ENCODE results near the gene NCAPD2.

The NCAPD2 gene

DNA sequence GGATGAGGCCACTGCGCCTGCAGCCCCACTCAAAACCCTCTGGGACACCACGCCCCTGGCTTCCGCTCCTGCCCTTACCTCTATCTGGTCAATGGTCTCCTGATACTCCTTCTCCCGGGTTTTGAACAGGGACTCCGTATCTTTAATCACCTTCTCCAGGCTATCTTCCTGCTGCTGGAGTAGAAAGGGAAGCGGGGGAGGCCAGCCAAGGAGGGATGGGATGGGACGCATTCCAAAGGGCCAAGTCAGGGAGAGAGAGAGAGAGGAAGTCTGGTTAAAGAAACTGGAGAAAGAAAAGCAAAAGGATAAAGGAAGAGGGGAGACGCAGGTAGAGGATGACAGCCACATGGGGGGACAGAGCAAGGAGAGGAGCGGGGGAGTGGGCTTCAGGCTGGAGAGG is 54.1 kb downstream of the NCAPD2 start:
- no peak for TF ChIP-seq TEAD4 (IDR thresholded peaks at IDR 0.05)
- TF ChIP-seq YY1 (IDR thresholded peaks at IDR 0.05; ENCODE audit: low read depth): no peak
- TF ChIP-seq TAF1 (IDR thresholded peaks at IDR 0.05; ENCODE audit: low read depth): no peak
- TF ChIP-seq FOXM1 (IDR thresholded peaks at IDR 0.05; ENCODE audit: borderline replicate concordance, low read depth): no peak
- TF ChIP-seq RAD21 (IDR thresholded peaks at IDR 0.05; ENCODE audit: low read depth): no peak
- TF ChIP-seq, protein P1, sequence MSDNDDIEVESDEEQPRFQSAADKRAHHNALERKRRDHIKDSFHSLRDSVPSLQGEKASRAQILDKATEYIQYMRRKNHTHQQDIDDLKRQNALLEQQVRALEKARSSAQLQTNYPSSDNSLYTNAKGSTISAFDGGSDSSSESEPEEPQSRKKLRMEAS (IDR thresholded peaks at IDR 0.05): no peak
- no peak for TF ChIP-seq ZBTB7A (IDR thresholded peaks at IDR 0.05; ENCODE audit: low read depth)
- TF ChIP-seq, protein P2, sequence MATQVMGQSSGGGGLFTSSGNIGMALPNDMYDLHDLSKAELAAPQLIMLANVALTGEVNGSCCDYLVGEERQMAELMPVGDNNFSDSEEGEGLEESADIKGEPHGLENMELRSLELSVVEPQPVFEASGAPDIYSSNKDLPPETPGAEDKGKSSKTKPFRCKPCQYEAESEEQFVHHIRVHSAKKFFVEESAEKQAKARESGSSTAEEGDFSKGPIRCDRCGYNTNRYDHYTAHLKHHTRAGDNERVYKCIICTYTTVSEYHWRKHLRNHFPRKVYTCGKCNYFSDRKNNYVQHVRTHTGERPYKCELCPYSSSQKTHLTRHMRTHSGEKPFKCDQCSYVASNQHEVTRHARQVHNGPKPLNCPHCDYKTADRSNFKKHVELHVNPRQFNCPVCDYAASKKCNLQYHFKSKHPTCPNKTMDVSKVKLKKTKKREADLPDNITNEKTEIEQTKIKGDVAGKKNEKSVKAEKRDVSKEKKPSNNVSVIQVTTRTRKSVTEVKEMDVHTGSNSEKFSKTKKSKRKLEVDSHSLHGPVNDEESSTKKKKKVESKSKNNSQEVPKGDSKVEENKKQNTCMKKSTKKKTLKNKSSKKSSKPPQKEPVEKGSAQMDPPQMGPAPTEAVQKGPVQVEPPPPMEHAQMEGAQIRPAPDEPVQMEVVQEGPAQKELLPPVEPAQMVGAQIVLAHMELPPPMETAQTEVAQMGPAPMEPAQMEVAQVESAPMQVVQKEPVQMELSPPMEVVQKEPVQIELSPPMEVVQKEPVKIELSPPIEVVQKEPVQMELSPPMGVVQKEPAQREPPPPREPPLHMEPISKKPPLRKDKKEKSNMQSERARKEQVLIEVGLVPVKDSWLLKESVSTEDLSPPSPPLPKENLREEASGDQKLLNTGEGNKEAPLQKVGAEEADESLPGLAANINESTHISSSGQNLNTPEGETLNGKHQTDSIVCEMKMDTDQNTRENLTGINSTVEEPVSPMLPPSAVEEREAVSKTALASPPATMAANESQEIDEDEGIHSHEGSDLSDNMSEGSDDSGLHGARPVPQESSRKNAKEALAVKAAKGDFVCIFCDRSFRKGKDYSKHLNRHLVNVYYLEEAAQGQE (IDR thresholded peaks at IDR 0.05; ENCODE audit: low read depth): no peak
- TF ChIP-seq TCF12 (IDR thresholded peaks at IDR 0.05; ENCODE audit: low read depth): no peak
- TF ChIP-seq CREB1 (IDR thresholded peaks at IDR 0.05; ENCODE audit: low read depth): no peak
- TF ChIP-seq, protein P3, sequence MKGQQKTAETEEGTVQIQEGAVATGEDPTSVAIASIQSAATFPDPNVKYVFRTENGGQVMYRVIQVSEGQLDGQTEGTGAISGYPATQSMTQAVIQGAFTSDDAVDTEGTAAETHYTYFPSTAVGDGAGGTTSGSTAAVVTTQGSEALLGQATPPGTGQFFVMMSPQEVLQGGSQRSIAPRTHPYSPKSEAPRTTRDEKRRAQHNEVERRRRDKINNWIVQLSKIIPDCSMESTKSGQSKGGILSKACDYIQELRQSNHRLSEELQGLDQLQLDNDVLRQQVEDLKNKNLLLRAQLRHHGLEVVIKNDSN (IDR thresholded peaks at IDR 0.05): no peak
- TF ChIP-seq EP300 (IDR thresholded peaks at IDR 0.05; ENCODE audit: borderline replicate concordance): no peak
- no peak for TF ChIP-seq CEBPB (IDR thresholded peaks at IDR 0.05)
- no peak for TF ChIP-seq NFIC (IDR thresholded peaks at IDR 0.05)
- TF ChIP-seq EGR1 (IDR thresholded peaks at IDR 0.05): no peak

DNA sequence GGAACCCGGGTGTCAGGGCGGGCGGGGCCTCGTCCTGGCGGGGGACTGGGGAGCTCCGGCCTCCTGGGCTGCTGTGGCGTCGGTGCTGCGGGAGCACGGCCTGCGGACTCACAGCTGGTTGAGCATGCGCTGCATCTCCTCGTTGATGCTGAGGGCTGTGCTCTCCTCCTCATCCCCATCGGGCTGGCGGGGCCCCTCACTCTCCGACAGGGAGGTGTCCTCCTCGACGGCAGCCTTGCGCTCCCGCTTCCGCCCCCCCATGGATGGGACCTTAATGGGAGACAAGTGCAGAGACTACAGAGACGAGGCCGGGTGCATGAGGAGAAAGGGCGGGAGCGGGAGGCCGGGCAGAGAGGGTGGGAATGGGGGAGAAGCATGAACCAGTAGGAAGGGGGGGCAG is 54.7 kb downstream of the NCAPD2 start:
- TF ChIP-seq CREB1 (IDR thresholded peaks at IDR 0.05; ENCODE audit: low read depth) (no peak), RAD21 (IDR thresholded peaks at IDR 0.05; ENCODE audit: low read depth) (no peak), TEAD4 (IDR thresholded peaks at IDR 0.05) (no peak), NFIC (IDR thresholded peaks at IDR 0.05) (no peak), TCF12 (IDR thresholded peaks at IDR 0.05; ENCODE audit: low read depth) (no peak), FOXM1 (IDR thresholded peaks at IDR 0.05; ENCODE audit: borderline replicate concordance, low read depth) (no peak), TAF1 (IDR thresholded peaks at IDR 0.05; ENCODE audit: low read depth) (no peak), EP300 (IDR thresholded peaks at IDR 0.05; ENCODE audit: borderline replicate concordance) (no peak), ZBTB7A (IDR thresholded peaks at IDR 0.05; ENCODE audit: low read depth) (no peak)
- TF ChIP-seq, protein P2 (IDR thresholded peaks at IDR 0.05; ENCODE audit: low read depth): no peak
- TF ChIP-seq, protein P1 (IDR thresholded peaks at IDR 0.05): no peak

DNA sequence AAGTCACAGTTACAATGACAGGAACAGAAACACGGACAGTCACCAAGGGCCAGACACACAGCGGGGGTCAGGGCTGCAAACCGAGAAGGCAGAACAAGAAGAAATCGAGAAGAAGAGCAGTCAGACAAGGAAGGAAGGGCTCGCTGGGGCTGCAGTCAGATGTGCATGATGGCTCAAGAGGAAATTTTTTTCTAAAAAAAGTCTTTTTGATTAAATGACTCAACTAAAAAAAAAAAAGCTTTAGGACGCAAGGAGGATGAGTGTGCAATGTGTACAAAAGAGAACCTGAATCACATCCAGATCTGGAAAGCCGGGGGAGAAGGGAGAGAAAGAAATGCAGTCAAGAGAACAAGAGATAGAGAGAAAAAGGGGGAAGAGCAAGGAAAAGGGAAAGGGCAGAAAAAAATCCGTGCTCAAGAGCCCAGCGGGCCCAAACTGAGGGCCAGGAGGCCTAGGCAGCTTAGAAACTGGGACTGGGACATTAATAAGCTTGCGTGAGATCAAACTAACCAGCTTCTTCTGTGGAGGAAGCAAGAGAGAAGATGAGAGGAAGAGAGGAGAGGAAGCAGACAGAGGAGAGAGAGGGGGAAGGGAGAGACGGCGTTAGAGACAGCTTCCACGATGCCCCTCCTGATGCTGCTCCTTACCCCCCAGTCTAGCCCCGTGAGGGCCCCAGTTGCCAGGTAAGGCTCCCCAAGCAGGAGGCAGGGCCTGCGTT is 55.2 kb downstream of the NCAPD2 start:
- TF ChIP-seq EP300 (IDR thresholded peaks at IDR 0.05; ENCODE audit: borderline replicate concordance) (no peak), FOXM1 (IDR thresholded peaks at IDR 0.05; ENCODE audit: borderline replicate concordance, low read depth) (no peak), TCF12 (IDR thresholded peaks at IDR 0.05; ENCODE audit: low read depth) (no peak), EGR1 (IDR thresholded peaks at IDR 0.05) (no peak), CREB1 (IDR thresholded peaks at IDR 0.05; ENCODE audit: low read depth) (no peak), TAF1 (IDR thresholded peaks at IDR 0.05; ENCODE audit: low read depth) (no peak), YY1 (IDR thresholded peaks at IDR 0.05; ENCODE audit: low read depth) (no peak), TEAD4 (IDR thresholded peaks at IDR 0.05) (no peak), RAD21 (IDR thresholded peaks at IDR 0.05; ENCODE audit: low read depth) (no peak), ZBTB7A (IDR thresholded peaks at IDR 0.05; ENCODE audit: low read depth) (no peak), NFIC (IDR thresholded peaks at IDR 0.05) (no peak), CEBPB (IDR thresholded peaks at IDR 0.05) (no peak)
- TF ChIP-seq, protein P2 (IDR thresholded peaks at IDR 0.05; ENCODE audit: low read depth): no peak
- TF ChIP-seq, protein P1 (IDR thresholded peaks at IDR 0.05): no peak
- TF ChIP-seq, protein P3 (IDR thresholded peaks at IDR 0.05): no peak
